NCI-H1048 (cell line): ENCODE measurements around the gene UGT1A8.

ENCODE experiments used
- DNase-seq: peaks from one replicate; lab custom pipeline; 2025; lab: John Stamatoyannopoulos, UW

UGT1A8 gene

DNA sequence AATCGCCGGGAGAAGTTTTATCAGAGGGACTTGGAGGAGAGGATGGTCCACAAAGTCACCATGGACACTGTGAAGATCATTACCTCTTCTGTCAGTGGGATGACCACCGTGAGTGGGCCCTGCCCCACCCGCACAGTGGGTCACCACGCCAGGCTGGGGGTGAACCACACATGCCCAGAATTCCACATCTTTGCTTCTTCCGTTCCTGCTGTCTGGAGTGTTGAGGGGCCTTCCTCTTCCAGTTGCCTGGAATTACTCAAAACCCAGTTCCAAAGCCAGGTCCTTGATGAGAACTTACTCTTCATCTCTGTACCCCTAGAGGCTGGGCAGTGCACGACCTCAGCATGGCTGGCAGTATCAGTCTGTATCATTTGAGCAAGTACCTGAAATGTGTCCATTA, 182.8 kb downstream of the UGT1A8 start:
- no peak for DNase-seq

DNA sequence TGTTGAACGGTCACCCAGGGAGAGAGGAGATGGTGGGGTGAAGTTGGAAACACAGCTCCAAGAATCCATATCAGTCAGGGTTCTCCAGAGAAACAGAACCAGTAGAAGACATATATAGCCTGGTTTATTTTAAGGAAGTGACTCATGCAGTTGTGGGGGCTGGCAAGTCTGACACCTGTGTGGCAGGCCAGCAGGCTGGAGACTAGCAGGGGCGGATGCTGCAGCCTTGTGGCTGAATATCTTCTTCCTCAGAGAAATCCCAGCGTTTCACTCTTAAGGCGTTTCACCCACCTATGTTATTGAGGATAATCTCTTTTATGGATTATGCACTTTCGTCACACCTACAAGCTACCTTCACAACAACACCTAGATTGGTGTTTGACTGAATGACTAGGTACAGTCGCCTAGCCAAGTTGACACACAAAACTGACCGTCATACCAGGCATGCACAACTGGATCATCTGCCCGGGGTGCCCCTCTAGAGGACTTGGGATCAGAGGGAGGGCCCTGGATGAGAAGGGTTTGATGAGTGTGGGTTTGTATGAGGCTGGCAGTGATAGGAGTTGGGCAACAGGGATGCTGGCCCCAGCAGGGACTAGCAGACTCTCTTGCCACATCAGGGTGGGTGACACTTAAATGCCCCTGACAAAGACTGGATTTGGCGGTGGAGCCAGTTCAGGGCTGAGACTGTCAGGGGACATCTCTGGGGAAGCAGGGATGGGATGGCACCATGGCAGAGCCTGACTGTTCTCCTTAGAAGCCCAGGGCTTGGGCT, 184.1 kb downstream of the UGT1A8 start:
- no peak for DNase-seq

DNA sequence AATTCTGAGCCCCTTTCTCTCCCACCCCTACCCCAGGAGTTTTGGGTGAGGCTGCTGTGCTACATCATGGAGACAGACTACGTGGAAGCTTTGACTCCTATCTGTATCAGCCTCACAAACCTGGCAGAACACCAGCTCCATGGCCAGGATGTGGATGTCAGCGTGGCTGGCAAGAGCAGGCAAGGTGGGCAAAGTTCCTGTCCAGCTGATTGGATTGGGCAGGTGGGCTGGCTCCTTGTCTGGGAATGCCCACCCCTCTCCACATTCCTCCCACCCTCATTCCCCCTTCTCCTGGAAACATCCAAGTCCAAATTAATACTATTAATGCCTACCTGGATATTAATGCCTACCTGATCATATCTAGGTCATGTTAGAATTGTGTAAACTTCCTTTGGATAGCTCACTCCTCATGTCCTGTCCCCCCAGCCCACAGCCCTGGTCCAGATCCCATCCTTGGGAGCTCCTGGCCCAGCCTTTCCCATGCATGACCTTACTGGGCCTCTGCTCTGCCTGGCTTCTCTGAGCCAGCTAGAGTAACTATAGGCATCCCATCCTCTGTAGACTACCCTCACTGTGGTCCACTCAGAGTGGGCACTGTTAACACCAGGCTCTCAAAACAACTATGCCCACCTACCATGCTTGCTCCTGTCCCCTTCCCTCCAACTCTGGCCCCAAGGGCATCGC, 184.8 kb downstream of the UGT1A8 start:
- no peak for DNase-seq

DNA sequence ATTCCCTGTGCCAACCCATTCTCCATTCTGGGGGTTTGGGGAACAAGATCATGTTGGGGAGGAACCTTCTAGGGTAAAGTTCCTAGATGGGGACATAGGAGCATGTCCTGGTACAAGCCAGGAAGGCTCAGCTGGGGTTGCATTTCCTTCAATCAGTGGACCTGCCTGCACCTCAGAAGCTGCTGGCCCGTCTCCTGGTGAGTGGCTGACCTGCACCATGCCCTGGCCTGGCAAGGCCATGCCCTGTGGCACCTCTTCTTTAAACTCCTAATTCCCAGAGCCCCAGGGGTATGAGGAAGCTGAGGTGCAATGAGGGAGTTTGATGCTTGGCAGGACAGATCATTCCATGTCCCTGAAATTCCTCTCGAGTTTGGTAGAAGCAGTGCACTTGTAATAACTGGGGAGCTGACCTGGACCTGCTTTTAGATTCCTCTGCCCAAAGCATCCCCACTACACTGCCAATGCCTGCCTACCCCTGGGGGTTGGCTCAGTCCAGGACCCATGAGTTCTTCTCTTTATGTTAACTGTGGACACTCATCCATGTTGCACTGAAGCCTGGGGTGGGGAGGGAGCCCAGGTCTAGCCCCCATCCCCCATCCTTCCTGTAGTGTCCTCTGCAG, 186.0 kb downstream of the UGT1A8 start:
- DNase-seq, result no peak

DNA sequence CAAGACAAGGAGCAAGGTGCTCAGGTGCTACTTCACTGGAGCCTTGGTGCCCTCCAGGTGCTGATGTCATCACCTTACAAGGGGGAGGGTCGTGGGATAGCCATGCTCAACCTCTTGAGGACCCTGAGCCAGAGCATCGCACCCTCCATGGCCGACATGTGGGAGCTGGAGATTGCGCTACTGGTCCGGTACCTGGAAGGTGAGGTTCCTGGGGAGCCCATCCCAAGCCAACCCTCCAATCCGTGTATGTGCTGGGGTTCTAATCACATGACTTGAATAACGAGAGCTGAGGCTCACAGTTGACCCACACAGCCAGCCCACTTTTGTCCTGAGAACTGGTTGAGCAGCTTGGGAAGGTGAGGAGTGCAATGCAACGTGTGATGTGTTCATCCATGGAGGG, 186.6 kb downstream of the UGT1A8 start:
- DNase-seq, result no peak

DNA sequence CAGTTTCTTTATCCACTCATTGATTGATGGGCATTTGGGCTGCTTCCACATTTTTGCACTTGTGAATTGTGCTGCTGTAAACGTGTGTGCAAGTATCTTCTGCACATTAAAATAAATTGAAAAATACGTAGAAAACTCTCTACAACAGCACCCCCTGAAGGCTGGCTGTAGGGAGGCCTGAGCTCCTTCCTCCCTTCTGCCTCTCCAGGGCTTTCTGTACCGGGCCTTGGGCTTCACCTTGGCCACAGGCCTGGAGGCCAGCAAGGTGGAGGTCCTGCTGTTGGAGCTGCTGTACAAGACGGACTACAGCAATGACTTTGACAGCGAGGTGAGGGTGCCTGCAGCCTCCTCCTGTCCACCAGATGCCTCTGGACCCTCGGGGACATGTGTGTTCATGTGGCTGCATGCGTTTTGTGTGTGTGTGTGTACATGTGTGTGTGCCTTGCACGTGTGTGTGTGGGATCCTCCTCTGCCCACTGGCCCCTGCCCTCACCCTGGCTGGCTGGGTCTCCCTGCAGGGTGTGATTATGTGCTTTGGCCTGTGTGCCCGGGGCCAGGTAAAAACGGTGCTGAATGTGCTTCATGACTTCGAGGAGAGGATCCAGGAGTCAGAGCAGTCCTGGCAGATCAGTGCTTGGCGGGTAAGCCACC, 189.9 kb downstream of the UGT1A8 start:
- DNase-seq, result no peak

DNA sequence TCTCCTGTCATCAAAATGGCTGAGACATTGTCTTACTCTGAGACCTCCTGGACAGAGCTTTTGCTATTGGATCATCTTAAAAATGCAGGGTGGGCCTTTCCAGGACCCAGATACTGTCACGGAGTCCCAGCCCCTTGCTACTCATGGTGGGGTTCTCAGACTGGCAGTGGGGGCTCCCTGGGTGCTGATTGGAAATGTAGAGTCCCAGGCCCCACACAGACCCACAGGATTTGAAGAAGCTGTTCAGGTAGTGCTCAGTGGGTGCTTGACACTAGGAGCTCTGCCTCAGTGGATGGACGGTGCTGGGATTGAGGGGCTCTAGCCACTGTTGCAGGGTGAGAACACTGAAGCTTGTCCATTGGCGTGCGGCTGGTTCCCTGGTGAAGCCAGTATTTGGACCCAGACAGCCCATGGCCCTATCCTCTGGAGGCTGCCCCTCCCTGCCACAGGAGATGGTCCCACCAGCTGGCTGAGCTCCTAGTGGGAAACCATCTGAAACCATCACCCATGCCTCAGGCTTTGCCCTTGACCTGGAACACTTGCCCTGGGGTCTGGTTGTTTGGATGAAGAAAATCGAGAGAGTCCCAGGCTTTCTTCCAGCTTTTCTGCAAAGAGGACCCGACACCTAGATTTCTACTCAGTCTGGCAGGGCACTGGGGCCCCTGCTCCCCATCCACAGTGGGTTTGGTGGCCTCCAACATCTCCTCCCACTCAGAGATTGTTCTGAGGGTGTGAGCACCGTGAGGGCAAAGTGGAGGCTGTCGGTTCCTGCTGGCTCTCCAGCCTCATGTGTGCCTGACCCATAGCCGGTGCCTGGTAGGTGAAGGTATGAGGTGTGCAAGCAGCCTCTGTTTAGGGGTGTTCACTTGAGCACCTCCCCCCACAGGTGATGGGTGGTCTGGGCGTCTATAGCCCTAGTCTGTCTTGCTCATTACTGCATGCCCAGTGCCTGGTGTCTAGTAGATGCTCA, 190.8 kb downstream of the UGT1A8 start:
- no peak for DNase-seq

DNA sequence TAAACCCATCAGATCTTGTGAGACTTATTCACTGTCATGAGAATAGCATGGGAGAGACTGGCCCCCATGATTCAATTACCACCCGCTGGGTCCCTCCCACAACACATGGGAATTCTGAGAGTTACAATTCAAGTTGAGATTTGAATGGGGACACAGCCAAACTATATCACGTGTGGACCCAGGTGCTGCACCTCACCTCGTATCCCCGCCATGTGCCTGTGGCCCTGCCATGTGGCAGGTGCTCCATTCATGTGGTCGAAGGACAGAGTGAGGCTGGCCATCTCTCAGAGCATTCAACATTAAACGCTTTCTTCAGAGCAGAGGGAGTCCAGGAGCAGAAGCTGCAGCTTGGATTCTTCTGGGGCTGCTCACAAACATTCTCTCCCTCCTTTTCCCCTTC, 193.0 kb downstream of the UGT1A8 start:
- DNase-seq, result no peak

DNA sequence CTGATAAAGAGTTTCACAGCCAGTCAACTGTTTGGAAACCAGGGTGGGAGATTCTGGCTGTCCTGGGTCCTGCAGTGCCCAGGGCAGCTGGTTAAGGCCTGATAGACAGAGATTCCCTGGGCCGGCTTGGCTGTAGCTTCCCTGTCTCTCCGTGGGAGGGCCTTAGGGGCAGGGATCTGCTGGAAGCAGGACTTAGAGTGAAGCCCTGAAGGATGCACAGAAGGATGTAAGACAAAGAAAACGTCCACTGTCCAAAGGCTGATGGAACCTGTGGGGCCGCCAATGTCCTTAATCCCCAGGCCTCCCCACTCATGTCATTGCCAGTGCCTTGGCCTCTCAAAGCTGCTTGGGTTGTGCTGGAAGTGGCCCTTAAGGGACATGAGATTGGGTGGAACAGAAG, 193.7 kb downstream of the UGT1A8 start:
- no peak for DNase-seq

DNA sequence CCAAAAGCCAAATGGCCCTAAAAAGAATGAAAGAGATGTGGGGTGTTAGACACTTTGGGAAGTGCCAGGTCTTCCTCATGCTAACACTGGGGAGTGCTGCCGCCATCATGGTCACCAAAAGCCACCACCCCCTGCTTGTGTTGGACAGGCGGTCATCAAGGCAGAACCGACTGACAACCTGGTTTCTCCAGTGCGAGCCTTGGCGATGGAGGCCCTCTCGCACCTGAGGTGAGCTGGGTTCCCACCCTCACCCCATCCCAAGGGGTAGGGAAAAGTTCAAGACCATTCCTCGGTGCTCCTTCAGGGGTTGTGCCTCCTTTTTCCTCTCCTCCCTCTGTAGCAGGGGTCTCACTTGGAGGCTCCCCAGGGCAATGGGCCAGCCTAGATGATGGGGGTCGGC, 194.3 kb downstream of the UGT1A8 start:
- DNase-seq, result no peak

DNA sequence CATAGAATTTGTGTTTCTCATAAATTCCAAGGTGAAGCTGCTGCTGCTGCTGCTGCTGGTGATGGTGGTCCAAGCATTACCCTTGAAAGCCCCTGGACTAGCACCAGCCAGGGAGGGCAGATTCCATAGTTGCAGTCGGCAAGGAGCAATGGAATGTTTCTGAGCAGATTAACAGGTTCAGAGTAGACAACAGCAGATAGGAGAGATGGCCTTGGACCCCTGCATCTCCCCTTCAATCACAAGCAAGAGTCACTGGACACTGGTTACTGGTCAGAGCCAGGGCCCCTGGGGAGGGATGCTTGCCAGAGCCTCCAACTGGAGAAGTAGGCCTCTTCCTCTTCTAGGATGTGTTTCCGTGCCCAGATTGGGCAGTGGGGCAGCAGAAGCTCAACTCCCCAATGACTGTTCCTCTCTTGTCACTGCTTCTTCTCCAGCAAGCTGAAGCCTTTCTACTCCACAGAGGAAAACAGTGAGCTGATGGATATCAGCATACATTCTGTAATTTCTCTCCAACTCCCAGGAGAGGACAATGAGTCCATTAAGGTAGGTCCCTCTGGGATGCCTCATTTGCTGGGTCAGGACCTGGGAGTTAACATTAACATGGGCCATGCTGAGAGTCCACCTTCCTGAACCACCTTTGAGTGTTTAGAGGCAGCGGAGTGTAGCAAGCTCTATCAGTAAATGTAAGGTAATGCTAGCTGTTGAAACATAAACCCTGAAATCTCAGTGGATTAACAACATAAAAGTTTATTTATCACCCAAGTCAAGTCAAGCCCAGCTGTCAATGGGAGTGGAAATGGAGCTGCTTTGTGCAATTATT, 196.0 kb downstream of the UGT1A8 start:
- DNase-seq, result no peak

DNA sequence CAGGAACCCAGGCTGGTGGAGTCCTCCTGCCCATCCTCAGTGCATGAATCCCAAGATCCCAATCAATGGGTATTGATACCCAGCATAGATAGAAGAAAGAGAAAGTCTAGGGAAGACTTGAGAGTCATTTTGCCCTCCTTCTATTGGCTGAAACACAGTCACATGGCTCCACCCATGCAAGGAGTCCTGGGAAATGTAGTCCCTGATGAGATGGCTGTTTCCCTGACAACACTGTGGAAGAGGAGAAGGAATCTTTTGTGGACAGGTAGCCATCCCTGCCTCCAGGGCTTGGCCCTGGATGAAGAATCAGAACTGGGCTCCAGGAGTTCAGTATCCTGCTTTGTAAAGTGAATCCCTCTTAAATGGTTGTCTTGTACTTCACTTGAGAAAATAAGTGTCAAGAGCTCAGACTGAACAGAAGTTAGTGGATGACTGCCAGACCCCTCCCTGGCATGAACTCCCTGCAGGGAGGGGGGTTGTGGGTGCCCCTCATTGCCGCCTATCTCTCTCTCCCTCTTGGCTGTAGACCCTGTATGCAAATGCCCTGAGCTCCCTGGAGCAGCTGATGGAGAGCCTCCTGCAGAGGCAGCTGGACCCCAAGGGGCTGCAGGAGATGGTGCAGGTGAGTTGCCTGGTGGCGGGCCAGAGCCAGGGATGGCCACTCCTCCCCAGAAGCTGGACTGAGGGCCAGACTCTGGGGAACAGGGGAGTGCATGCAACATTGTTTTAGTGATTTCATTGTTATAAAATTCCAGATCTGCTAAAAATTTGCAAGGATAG, 196.8 kb downstream of the UGT1A8 start:
- no peak for DNase-seq

DNA sequence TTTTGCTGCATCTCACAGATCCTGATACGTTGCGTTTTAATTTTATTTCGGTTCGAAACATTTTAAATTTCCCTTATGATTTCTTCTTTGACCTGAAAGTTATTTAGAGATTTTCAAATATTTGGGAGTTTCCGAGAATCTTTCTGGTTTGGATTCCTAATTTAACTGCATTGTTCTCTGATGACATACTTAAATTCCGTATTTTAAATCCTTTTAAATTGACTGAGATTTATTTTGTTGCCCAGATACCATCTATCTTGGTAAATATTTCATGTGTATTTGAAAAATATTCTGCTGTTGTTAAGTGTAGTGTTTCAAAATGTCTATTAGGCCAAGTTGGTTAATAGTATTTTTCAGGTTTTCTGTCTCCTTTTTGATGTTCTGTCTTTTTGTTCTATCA, 198.4 kb downstream of the UGT1A8 start:
- DNase-seq, result no peak

DNA sequence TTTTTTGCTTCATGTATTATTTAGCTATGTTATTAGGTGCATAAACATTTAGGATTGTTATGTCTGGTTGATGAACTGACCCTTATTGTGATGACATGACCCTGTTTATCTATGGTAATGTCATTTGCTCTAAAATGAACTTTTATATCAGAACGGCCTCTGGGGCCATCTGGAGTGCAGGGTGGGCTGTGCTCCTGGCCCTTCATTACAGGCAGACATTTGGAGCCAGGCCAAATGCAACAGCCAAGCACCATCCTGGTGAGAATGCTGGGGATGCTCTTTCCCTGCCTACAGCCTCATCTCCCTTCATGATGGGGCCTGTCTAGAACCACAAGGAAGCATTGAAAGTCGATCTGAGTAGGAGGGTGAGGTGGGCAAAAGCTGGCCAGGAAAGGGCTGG, 198.9 kb downstream of the UGT1A8 start:
- DNase-seq, result no peak

DNA sequence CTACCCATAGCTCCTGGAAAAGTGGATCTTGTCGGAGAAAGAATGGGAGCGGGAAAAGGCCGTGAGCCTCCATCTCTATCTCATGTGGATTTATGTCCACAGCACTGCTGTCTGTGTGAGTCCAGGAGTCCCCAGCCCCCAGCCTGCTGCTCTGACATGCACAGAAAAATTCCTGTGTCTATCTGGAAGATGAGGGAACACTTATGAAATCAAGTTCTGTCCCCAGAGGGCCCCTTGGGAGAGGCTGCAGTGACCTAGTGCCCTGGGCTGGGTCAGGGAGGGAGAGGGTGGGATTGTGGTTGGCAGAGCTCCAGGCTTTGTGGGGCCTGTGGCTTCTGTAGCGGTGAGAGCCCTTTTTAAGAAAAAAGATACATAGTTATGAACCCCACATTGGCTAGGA, 199.3 kb downstream of the UGT1A8 start:
- DNase-seq, result no peak

DNA sequence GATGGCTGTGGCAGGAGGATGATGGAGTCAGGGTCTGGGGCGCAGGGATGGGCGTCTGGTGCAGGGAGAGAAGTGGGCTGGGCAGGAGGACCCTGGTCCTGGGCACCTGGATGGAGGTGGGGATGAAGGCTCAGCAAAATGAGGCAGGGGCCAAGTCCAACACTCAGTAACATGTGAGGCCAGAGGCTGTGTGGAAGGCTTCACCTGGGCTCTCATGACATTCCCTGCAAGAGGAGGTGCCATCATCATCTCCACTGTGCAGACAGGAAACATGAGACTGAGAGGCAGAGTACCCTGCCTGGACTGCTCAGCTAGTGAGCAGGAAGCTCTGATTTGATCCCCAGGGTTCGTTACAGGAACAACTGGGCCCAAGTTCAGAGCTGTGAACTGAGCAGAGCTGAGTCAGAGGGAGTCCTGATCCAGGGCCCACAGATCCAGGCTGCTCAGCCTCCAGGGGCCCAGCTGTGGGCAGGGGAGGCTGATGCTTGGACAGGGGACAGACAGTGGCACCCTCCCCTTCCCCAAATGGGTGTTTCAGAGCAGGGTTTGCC, 200.0 kb downstream of the UGT1A8 start:
- no peak for DNase-seq

DNA sequence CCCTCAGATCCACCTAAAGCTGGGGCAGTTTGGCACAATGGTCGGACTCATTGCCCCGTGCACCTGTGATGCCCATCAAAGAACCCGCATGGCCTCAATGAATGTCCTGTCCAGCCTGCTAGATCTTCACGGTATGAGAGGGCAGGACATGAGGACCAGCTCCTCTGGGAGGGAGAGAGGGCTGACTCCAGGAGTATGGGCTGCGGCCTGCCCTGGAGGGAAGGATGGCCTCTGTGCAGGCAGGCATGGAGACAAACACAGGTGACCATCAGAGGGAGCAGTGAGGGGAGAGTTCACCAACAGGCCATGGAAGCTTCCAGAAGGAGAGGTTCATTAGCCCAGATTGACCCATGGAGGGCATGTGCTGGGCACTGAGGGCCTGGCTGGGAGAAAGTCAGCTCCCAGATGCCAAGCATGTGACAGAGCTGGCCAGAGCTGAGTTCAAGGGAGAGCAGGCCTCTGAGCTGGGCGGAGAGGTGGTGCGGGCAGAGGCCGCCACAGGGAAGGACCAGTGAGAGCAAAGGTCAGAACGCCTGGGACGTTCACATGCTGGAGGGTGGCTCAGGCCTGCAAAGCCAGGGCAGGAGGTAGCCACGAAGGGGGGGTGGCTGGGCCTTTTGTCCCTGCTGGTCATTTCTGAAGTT, 200.7 kb downstream of the UGT1A8 start:
- DNase-seq, result no peak

DNA sequence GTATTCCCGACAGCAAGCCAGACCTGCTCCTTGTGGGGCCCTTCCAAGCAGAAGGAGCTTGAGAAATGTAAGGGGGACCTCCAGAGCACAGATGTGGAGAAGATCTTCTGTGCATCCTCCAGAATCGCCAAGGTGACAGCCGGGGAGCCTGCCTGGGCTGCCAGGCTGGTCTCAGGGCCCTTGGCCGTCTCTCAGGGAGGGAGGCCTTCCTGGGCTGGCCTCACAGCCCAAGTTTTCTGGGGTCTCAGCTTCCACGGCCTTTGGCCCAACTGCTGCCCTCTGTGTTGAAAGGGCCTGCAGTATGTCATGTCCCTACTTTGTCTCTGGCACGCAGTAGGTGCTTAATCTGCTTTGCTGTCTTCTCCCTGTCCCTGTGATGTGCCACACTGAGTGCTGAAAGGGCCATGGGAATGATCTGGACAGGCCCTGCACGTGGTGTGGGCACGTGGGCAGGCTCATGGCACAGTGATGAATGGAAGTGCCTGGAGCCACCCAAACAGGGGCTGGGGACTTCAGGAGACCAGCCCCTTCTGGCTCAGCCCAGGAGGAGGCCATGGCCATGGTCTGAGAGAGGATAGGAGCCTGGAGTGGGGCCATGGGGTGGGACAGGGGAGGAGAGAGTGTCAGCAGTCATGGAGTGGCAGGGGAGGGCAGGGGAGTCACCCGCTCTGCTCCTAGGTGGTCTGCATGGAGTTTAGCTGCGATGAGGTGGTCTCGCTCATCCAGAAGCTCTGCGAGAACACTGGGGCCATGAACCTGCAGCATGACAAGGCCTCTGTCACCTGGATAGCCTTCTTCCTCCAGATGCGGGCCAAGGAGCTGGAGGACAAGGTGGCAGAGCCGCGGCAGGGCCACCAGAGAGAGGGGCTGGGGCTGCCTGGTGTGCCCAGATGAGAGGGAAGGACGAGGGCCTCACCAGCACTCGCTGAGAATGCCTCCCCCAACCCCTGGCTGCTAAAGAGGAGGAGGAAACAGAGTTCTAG, 201.5 kb downstream of the UGT1A8 start:
- DNase-seq, result no peak
